ENCODE results near the gene RPL27.

GRCh38 chr17:43028221-43028861 lies 30.1 kb downstream of the RPL27 start:
- TF ChIP-seq CTCF (IDR thresholded peaks at IDR 0.05; ENCODE audit: low read depth, low read length), result no peak
- TF ChIP-seq MAX (IDR thresholded peaks at IDR 0.05; ENCODE audit: low read depth, low read length), result no peak
